Lower lobe of right lung (tissue), 2 donors: ENCODE results near the gene IFT80. TPM values are rescaled to one million over a fixed set of nuclear protein-coding genes. Genes with fewer than 3 reads are reported as not detected.

Experiments used
- ATAC-seq, 2 donors: fragments of 200-7000 bp; cut with Tn5 transposase; one replicate each; pipeline ENCODE4 v1.9.1; 2020 to 2022; ENCODE audit warnings: mild to moderate bottlenecking in 2 of 2, moderate library complexity in 2 of 2
- DNase-seq: peaks from one replicate; pipeline ENCODE4 v3.0.0-alpha.2; 2020
- H3K27ac ChIP-seq: fragments of 200-600 bp; one replicate; pipeline ENCODE4 v1.8.0; 2022
- H3K27me3 ChIP-seq: fragments of 200-600 bp; one replicate; pipeline ENCODE4 v1.8.0; 2022; ENCODE audit warnings: low read depth
- H3K36me3 ChIP-seq: fragments of 200-600 bp; one replicate; pipeline ENCODE4 v1.8.0; 2022; ENCODE audit warnings: mild to moderate bottlenecking
- H3K4me1 ChIP-seq: fragments of 200-600 bp; one replicate; pipeline ENCODE4 v1.8.0; 2022
- H3K4me3 ChIP-seq: fragments of 200-600 bp; one replicate; pipeline ENCODE4 v1.8.0; 2022; ENCODE audit warnings: mild to moderate bottlenecking
- H3K9me3 ChIP-seq: fragments of 200-600 bp; one replicate; pipeline ENCODE4 v1.8.0; 2022
- CTCF ChIP-seq: fragments of 200-600 bp; IDR thresholded peaks from one replicate; pipeline ENCODE4 v1.8.0; 2022; ENCODE audit warnings: antibody characterized with exemption, mild to moderate bottlenecking
- intact Hi-C: fragments of 100-400 bp; cut with DNase I; formaldehyde crosslinking; loops from one replicate; pipeline ENCODE4 v1.11.0; 2022
- total RNA-seq: library from RNA; stranded (reverse); fragmentation: NEBNext Ultra II Directional; extraction: Animal tissue kit (Norgen Biotek cat#: 25700); gene quantifications from one replicate; pipeline ENCODE4 v1.2.1, GENCODE V29; 2021
- donor health status: DM: no; HTN: yes; CAD: no; lungs with severe emphysema.

IFT80 gene
- total RNA-seq, 1 donor from 2014 or later = 37.7 TPM

- intact Hi-C loops = no loop called here
- Histone ChIP-seq H3K4me3 (peak overlapping the region; percentile 9), H3K4me1 (peaks cover 5% of the 10 kb centered on the region), H3K36me3 (no peaks in the 10 kb centered on the region), H3K27ac (no peak overlapping the region), H3K9me3 (no peaks in the 10 kb centered on the region), H3K27me3 (no peaks in the 10 kb centered on the region)
- no peak for TF ChIP-seq CTCF
- ATAC-seq (no peak), DNase-seq (no peak)
These were observed 138.3 kb downstream of the IFT80 start for GRCh38 chr3:160260587-160261270.

GRCh38 chr3:160259589-160259988, 139.4 kb downstream of the IFT80 start:
- intact Hi-C loops = no loop called here
- Histone ChIP-seq H3K27ac (no peak overlapping the region), H3K27me3 (no peaks in the 10 kb centered on the region), H3K4me1 (peaks cover 5% of the 10 kb centered on the region), H3K9me3 (no peaks in the 10 kb centered on the region), H3K4me3 (no peak overlapping the region), H3K36me3 (no peaks in the 10 kb centered on the region)
- DNase-seq = no peak
- no peak for TF ChIP-seq CTCF
- no peak for ATAC-seq

GRCh38 chr3:160257606-160258005, 141.4 kb downstream of the IFT80 start:
- intact Hi-C loops = no loop called here
- no peak for DNase-seq
- H3K27ac ChIP-seq = no peak overlapping the region
- no peak for ATAC-seq
- no peaks in the 10 kb centered on the region for H3K9me3 ChIP-seq
- H3K27me3 ChIP-seq = no peaks in the 10 kb centered on the region
- peaks cover 5% of the 10 kb centered on the region for H3K4me1 ChIP-seq
- H3K4me3 ChIP-seq = no peak overlapping the region
- no peaks in the 10 kb centered on the region for H3K36me3 ChIP-seq
- no peak for TF ChIP-seq CTCF

DNA sequence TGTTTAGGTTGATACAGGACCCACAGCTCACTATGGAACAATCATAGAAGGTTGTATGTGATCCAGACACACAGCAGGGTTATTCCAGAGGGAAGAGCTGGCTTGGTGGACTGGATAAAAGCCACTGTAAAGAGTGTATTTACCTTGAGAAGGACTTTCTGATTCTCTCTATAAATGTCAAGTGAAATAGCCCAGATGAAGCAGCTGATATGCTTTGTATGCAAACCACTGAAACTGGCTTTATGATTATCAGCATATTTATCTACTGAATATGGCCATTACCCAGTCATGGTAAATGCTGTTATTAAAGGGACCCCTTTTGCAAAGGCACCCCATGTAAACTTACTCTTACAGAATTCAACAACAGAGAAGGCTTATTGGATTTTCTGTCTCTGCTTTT, 145.7 kb downstream of the IFT80 start:
- Histone ChIP-seq H3K4me1 (no peaks in the 10 kb centered on the region), H3K4me3 (no peak overlapping the region), H3K9me3 (no peaks in the 10 kb centered on the region), H3K36me3 (no peaks in the 10 kb centered on the region), H3K27me3 (no peaks in the 10 kb centered on the region), H3K27ac (no peak overlapping the region)
- intact Hi-C loops = no loop called here
- TF ChIP-seq CTCF = no peak
- ATAC-seq (no peak), DNase-seq (no peak)

DNA sequence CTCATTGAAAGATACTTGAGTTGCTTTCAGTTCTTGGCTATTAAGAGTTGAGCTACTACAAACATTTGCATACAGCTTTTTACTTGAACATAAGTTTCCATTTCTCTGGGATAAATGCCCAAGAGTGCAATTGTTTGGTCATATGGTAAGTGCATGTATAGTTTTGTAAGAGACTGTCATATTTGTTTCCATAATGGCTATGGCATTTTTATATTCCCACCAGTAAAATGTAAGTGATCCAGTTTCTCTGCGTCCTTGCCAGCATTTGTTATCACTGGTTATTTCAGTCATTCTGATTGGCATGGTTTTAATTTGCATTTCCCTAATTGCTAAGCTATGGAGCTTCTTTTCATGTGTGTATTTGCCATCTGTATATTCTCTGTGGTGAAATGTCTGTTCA, 151.3 kb downstream of the IFT80 start:
- TF ChIP-seq CTCF = no peak
- H3K27ac ChIP-seq = no peak overlapping the region
- intact Hi-C loops = no loop called here
- H3K4me3 ChIP-seq = no peak overlapping the region
- H3K4me1 ChIP-seq = no peaks in the 10 kb centered on the region
- no peaks in the 10 kb centered on the region for H3K36me3 ChIP-seq
- H3K27me3 ChIP-seq = no peaks in the 10 kb centered on the region
- no peaks in the 10 kb centered on the region for H3K9me3 ChIP-seq
- DNase-seq (no peak), ATAC-seq (no peak)
